Cerebellar nuclear complex (tissue), 1 donor: ENCODE results near the gene GMPR.
"Not testable (repeated sequence)": the region's sequence is repeated elsewhere in the genome, so short reads cannot be mapped to it uniquely, and the experiment has no call there.

Experiments
- DNase-seq, 2 experiments: peaks; one replicate each; lab custom pipeline; 2025; lab: John Stamatoyannopoulos, UW

The GMPR gene

DNA sequence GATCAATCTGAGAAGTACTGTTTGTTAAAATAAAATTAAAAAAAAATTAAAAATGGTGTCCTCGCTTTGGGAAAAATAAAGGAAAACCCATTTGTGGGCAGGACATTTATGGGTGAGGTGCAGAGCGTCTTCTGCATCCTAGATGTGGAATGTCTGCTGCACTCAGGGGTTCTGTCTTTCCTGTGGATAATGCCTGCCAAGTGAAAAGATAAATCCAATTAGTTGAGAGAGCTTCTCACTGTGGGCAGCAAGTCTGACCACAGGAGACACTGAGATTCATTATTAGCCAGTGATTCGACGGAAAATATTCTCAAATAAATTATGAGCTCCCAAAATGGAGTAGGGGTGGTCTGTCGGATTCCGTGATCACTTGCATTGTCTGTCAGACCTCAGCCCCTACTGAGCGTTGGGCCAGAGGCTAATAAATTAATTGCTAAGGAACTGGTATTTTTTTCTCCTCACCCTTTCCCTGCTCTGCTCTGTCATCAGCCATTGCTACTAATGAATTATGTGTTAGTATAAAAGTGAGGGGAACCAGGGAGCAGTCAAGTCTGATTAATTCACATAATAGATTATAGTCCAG is 10.0 kb downstream of the GMPR start:
- DNase-seq: no peak

DNA sequence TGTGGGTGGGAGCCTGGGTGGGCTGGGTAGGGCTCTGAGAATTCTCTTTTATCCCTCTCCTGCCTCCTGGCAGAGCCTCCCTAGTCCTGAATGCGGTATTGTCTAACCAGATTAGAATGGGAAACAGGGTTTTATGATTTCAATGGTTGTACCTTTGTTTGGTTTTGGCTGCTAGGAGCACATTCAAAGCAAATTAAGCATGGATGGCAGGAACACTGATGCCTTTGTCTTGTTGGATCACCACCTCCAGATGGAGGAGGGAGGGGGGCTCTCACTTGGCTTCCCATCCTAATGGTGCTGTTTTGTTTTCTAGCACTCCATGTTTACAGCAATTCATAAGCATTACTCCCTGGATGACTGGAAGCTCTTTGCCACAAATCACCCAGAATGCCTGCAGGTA is 11.6 kb downstream of the GMPR start:
- no peak for DNase-seq

DNA sequence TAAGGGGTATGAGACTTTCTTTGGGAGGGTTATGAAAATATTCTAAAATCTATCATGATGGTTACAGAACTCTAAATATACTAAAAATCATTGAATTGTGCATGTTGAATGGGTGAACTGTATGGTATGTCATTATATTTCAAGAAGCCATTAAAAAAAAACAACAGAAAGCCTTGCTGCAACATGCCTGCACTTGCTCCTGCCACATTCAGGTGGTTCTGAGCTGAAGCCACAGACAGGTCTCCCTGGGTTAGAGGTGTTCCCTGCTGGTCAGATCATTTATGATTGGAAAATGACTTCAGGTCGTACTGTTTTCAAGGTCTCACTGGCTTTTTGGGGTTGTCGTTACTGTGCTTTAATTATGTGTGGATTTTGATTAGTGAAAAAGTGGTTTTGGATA is 13.3 kb downstream of the GMPR start:
- DNase-seq: no peak

- no peak for DNase-seq
Observed at GRCh38 chr6:16252686-16253299, 14.4 kb downstream of the GMPR start.

- no peak for DNase-seq
Observed at GRCh38 chr6:16253399-16254144, 15.2 kb downstream of the GMPR start.

GRCh38 chr6:16254535-16254934 is 16.1 kb downstream of the GMPR start:
- DNase-seq: no peak

- DNase-seq: no peak
Observed at GRCh38 chr6:16256781-16257180, 18.4 kb downstream of the GMPR start.

GRCh38 chr6:16257999-16258708 is 19.8 kb downstream of the GMPR start:
- DNase-seq: no peak

GRCh38 chr6:16258709-16259075 is 20.3 kb downstream of the GMPR start:
- no peak for DNase-seq

DNA sequence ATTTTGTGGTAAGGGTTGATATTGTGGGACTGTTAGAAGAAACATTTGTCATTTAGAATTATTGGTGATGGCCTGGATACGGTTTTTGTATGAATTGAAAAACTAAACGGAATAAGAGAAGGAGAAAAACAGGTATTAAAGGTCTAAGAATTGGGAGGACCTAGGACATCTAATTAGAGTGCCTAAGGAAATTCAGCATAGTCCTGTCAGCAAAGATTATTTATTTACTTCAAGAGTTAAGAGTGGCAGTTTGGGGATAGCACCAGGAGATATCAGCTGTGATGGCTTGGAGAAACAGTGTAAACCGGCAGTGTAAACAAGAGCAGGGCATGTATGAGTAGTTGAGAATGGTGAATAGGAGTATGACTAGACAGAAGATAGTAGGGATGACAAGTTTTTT is 21.2 kb downstream of the GMPR start:
- DNase-seq: not testable (repeated sequence)

GRCh38 chr6:16260602-16261001 is 22.2 kb downstream of the GMPR start:
- DNase-seq: not testable (repeated sequence)

DNA sequence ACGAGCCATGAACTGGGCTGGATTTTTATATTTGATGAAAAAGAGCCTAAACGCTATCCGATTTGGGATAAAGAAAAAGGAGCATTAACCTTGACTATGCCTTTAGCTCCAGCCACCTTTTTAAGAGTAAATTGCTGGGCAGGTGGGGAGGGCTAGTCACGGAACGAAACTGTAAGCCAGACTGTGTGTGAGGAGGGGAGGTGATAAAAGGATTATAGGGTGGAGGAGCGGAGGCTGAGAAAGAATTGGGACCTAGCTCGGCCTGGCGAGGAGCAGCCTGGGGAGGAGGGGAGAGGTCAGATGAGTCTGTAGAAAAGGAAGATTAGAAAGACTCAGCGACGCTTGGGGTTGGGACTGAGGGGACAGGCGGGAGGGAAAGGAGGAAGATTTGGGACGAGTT is 24.4 kb downstream of the GMPR start:
- DNase-seq: not testable (repeated sequence)

DNA sequence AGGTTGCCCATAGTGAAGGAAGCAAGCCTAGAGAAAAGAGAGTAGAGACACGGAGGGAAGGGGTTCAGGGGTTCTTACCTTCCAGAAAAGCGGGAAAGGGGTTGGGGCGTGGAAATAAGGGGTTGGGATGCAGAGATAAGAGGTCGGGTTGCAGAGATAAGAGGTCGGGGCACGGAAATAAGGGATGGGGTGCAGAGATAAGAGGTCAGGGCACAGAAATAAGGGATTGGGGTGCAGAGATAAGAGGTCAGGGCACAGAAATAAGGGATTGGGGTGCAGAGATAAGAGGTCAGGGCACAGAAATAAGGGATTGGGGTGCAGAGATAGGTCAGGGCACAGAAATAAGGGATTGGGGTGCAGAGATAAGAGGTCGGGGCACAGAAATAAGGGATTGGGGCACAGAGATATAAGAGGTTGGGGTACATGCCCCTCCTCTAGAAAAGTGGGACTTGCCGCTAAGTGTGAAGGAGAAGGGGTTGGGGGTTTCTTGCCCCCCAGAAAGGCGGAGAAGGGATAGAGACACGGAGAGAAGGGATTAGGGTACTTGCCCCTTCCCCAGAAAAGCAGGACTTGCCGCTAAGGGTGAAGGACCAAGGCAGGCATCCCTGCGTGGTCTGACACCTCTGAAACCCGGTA is 25.2 kb downstream of the GMPR start:
- not testable (repeated sequence) for DNase-seq

GRCh38 chr6:16264785-16265184 is 26.4 kb downstream of the GMPR start:
- DNase-seq: no peak

DNA sequence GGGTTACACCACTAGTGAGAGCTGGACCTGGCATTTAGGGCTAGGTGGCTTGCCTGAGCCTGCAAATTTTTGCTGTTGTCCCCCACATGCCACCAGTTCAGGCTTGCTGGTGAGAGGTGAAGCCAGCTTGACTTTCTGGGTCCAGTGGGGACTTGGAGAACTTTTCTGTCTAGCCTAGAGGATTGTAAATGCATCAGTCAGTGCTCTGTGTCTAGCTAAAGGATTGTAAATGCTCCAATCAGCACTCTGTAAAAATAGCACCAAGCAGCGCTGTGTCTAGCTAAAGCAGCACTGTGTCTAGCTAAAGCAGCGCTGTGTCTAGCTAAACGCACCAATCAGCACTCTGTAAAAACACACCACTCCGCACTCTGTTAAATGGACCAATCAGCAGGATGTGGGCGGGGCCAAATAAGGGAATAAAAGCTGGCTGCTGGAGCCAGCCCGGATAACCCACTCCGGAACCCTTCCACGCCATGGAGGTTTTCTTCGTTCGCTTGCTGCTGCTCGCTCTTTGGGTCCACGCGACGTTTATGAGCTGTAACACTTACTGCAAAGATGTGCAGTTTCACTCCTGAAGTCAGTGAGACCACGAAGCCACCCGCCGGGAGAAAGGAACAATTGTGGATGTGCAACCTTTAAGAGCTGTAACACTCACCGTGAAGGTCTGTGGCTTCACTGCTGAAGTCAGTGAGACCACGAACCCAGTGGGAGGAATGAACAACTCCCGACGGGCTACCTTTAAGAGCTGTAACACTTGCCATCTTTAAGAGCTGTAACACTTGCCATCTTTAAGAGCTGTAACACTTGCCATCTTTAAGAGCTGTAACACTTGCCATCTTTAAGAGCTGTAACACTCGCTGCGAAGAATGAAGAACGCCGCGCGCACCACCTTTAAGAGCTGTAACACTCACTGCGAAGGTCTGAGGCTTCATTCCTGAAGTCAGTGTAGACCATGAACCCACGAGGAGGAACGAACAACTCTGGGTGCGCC is 27.3 kb downstream of the GMPR start:
- no peak for DNase-seq

DNA sequence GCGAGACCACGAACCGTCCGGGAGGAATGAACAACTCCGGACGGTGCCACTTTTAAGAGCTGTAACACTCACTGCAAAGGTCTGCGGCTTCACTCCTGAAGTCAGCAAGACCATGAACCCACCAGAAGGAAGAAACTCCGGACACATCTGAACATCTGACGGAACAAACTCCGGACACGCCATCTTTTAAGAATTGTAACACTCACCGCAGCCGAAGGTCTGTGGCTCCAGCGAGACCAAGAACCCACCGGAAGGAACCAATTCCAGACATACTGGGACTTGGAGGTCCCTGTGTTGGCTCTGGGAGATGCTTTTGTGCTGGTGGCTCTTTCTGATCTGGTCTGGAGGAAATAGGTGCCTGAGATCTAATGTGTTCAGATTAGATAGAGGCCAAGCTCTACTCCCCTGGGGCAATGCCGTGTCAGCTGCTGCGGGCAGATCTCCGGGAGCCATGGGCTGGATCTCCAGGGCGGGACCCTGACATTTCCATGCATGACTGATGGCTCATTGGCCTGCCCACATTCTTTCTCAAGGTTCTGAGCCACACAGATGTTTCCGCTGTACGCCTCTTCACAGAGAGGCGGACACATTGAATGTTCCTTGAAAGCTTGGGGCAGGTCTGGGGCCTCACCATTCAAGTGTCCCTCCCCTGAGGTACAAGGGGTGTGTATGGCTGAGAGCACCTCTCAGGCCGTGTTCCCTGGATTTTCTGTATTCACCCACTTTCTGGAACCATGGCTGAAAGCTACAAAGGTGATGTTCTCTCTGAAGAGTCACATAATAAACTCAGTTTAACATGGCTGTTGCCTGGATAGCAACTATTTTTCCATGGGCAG is 29.3 kb downstream of the GMPR start:
- no peak for DNase-seq

- DNase-seq: not testable (repeated sequence)
Observed at GRCh38 chr6:16269442-16270070, 31.2 kb downstream of the GMPR start.

GRCh38 chr6:16270178-16270794 is 31.9 kb downstream of the GMPR start:
- no peak for DNase-seq

DNA sequence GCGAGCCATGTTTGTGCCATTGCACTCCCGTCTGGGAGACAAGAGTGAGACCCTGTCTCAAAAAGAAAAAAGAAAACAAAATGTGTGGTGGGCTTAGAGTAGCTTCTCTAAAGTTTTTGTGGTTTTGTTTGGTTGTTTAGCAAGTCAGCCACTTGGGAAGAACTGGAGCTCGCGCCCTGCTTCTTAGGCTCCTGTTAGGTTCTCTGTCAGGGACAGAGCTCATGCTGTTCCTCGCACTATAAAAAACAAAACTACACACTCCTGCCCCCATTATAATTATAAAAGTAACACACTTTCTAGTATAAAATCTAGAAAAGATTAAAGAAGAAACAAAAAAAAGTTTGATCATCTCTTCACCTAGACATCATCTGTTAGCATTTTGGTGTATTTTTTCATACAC is 33.0 kb downstream of the GMPR start:
- DNase-seq: no peak
